Parathyroid adenoma (tissue), 2 donors: ENCODE results near the gene HNRNPA3.

ENCODE experiments used
- H2AFZ ChIP-seq: fragments of 300-600 bp; sonication (generic); one replicate; pipeline ENCODE4 v1.7.0; 2017; ENCODE audit warnings: antibody characterized with exemption, mild to moderate bottlenecking
- H3K27ac ChIP-seq: fragments of 300-600 bp; sonication (generic); one replicate; pipeline ENCODE4 v1.7.0; 2017
- H3K27me3 ChIP-seq: fragments of 300-600 bp; sonication (generic); one replicate; pipeline ENCODE4 v1.7.0; 2017; ENCODE audit warnings: low read length; ENCODE audit not compliant: control insufficient read depth, insufficient read depth
- H3K36me3 ChIP-seq: fragments of 300-600 bp; sonication (generic); one replicate; pipeline ENCODE4 v1.7.0; 2017; ENCODE audit warnings: low read length; ENCODE audit not compliant: control insufficient read depth, insufficient read depth
- H3K4me1 ChIP-seq: fragments of 300-600 bp; sonication (generic); one replicate; pipeline ENCODE4 v1.7.0; 2017; ENCODE audit warnings: control low read depth
- H3K4me2 ChIP-seq: fragments of 300-600 bp; sonication (generic); one replicate; pipeline ENCODE4 v1.7.0; 2017; ENCODE audit warnings: low read length
- H3K4me3 ChIP-seq: fragments of 300-600 bp; sonication (generic); one replicate; pipeline ENCODE4 v1.7.0; 2017; ENCODE audit warnings: low read depth, low read length
- H3K79me2 ChIP-seq: fragments of 300-600 bp; sonication (generic); one replicate; pipeline ENCODE4 v1.7.0; 2017; ENCODE audit warnings: control low read depth
- H3K9ac ChIP-seq: fragments of 300-600 bp; sonication (generic); one replicate; pipeline ENCODE4 v1.7.0; 2017; ENCODE audit warnings: mild to moderate bottlenecking
- H3K9me3 ChIP-seq: fragments of 300-600 bp; sonication (generic); one replicate; pipeline ENCODE4 v1.7.0; 2017; ENCODE audit warnings: low read length; ENCODE audit not compliant: control insufficient read depth
- CTCF ChIP-seq: fragments of 300-600 bp; sonication (generic); IDR thresholded peaks from one replicate; pipeline ENCODE4 v1.7.0; 2017; ENCODE audit warnings: antibody characterized with exemption, mild to moderate bottlenecking
- donor health status: primary hyperparathyroidism.

HNRNPA3 gene

GRCh38 chr2:177231270-177231669 is 18.7 kb downstream of the HNRNPA3 start:
- no peaks in the 10 kb centered on the region for H3K27me3 ChIP-seq
- H3K9me3 ChIP-seq: no peaks in the 10 kb centered on the region
- no peak overlapping the region for H3K4me2 ChIP-seq
- no peak overlapping the region for H2AFZ ChIP-seq
- no peak overlapping the region for H3K27ac ChIP-seq
- no peak overlapping the region for H3K4me3 ChIP-seq
- no peak for TF ChIP-seq CTCF
- H3K79me2 ChIP-seq: peaks cover 13% of the 10 kb centered on the region
- H3K9ac ChIP-seq: no peak overlapping the region
- no peaks in the 10 kb centered on the region for H3K36me3 ChIP-seq
- H3K4me1 ChIP-seq: peaks cover 12% of the 10 kb centered on the region

- peaks cover 21% of the 10 kb centered on the region for H3K79me2 ChIP-seq
- H2AFZ ChIP-seq: no peak overlapping the region
- H3K9me3 ChIP-seq: no peaks in the 10 kb centered on the region
- H3K27ac ChIP-seq: no peak overlapping the region
- no peak overlapping the region for H3K4me3 ChIP-seq
- no peaks in the 10 kb centered on the region for H3K27me3 ChIP-seq
- H3K9ac ChIP-seq: no peak overlapping the region
- peaks cover 12% of the 10 kb centered on the region for H3K4me1 ChIP-seq
- H3K4me2 ChIP-seq: no peak overlapping the region
- no peak for TF ChIP-seq CTCF
- H3K36me3 ChIP-seq: no peaks in the 10 kb centered on the region
These were observed 19.6 kb downstream of the HNRNPA3 start for GRCh38 chr2:177232098-177232704.

- Histone ChIP-seq H3K27ac (no peak overlapping the region), H3K4me3 (no peak overlapping the region), H3K9me3 (no peaks in the 10 kb centered on the region), H2AFZ (no peak overlapping the region), H3K27me3 (no peaks in the 10 kb centered on the region), H3K4me1 (peaks cover 27% of the 10 kb centered on the region), H3K36me3 (no peaks in the 10 kb centered on the region), H3K4me2 (no peak overlapping the region), H3K79me2 (peaks cover 42% of the 10 kb centered on the region), H3K9ac (no peak overlapping the region)
- TF ChIP-seq CTCF: no peak
These were observed 21.7 kb downstream of the HNRNPA3 start for GRCh38 chr2:177234267-177234666.

GRCh38 chr2:177235855-177236437 is 23.4 kb downstream of the HNRNPA3 start:
- Histone ChIP-seq H2AFZ (no peak overlapping the region), H3K9me3 (no peaks in the 10 kb centered on the region), H3K27me3 (no peaks in the 10 kb centered on the region), H3K4me1 (peaks cover 41% of the 10 kb centered on the region), H3K27ac (no peak overlapping the region), H3K36me3 (no peaks in the 10 kb centered on the region), H3K4me3 (no peak overlapping the region), H3K4me2 (no peak overlapping the region), H3K79me2 (peaks cover 52% of the 10 kb centered on the region), H3K9ac (no peak overlapping the region)
- no peak for TF ChIP-seq CTCF

GRCh38 chr2:177237932-177238331 is 25.3 kb downstream of the HNRNPA3 start:
- Histone ChIP-seq H3K36me3 (no peaks in the 10 kb centered on the region), H3K4me1 (peaks cover 58% of the 10 kb centered on the region), H3K4me3 (no peak overlapping the region), H3K27ac (no peak overlapping the region), H3K9ac (no peak overlapping the region), H3K4me2 (no peak overlapping the region), H3K79me2 (peaks cover 54% of the 10 kb centered on the region), H3K9me3 (no peaks in the 10 kb centered on the region), H2AFZ (no peak overlapping the region), H3K27me3 (no peaks in the 10 kb centered on the region)
- TF ChIP-seq CTCF: no peak
